ENCODE measurements around the gene YWHAG. TPM values are rescaled to one million over a fixed set of nuclear protein-coding genes. Genes with fewer than 3 reads are reported as not detected.
"Not testable (repeated sequence)": the region's sequence is repeated elsewhere in the genome, so short reads cannot be mapped to it uniquely, and the experiment has no call there.

The YWHAG gene
- total and polyA plus RNA-seq, 4 donors = 72.6 to 669 (median 501) TPM

DNA sequence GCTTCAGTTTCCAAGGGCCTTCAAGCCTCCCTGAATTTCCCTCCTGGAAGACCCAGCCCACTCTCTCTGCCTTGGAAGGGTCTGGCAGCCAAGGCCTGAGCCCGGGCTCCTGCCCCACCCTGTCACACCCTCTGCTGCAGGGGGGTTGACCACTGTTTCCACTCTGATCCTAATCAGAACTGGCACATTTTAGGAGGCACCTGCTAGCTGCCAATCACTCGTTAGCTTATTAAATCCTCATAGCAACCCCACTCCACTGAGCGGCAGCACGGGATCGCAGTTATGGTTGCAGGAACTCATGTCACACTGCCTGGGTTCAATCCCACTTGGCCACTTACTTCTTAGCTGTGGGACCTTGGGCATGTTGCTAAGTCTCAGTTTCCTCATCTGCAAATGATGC lies 43.4 kb downstream of the YWHAG start:
- 77% methylated on average over 5 of the region's 5 CpGs for WGBS (ENCODE audit: insufficient coverage)
- H3K36me3 ChIP-seq (ENCODE audit: control insufficient read depth, insufficient read depth, low read length) = peaks cover 5% of the 10 kb centered on the region
- no peak overlapping the region for H3K27ac ChIP-seq (ENCODE audit: low read depth, low read length)
- no peaks in the 10 kb centered on the region for H3K9me3 ChIP-seq (ENCODE audit: control insufficient read depth, insufficient read depth, low read length)
- DNase-seq (ENCODE audit: low read depth in 4 of 6, low spot score in 6 of 6) = no peak
- H3K27me3 ChIP-seq (ENCODE audit: control insufficient read depth, insufficient read depth, low read length) = no peaks in the 10 kb centered on the region
- H3K4me1 ChIP-seq (ENCODE audit: control insufficient read depth, insufficient read depth, low read length) = peaks cover 36% of the 10 kb centered on the region
- H3K4me3 ChIP-seq (ENCODE audit: low read depth, low read length) = no peak overlapping the region

- WGBS (ENCODE audit: insufficient coverage) = 80% methylated on average over 1 of the region's 6 CpGs
- H3K36me3 ChIP-seq (ENCODE audit: control insufficient read depth, insufficient read depth, low read length); DNase-seq (ENCODE audit: low read depth in 4 of 6, low spot score in 6 of 6); H3K27me3 ChIP-seq (ENCODE audit: control insufficient read depth, insufficient read depth, low read length); H3K27ac ChIP-seq (ENCODE audit: low read depth, low read length); H3K4me3 ChIP-seq (ENCODE audit: low read depth, low read length); H3K9me3 ChIP-seq (ENCODE audit: control insufficient read depth, insufficient read depth, low read length): not testable (repeated sequence)
- peaks cover 40% of the 10 kb centered on the region for H3K4me1 ChIP-seq (ENCODE audit: control insufficient read depth, insufficient read depth, low read length)
These were observed 44.1 kb downstream of the YWHAG start for GRCh38 chr7:76314740-76315139.

DNA sequence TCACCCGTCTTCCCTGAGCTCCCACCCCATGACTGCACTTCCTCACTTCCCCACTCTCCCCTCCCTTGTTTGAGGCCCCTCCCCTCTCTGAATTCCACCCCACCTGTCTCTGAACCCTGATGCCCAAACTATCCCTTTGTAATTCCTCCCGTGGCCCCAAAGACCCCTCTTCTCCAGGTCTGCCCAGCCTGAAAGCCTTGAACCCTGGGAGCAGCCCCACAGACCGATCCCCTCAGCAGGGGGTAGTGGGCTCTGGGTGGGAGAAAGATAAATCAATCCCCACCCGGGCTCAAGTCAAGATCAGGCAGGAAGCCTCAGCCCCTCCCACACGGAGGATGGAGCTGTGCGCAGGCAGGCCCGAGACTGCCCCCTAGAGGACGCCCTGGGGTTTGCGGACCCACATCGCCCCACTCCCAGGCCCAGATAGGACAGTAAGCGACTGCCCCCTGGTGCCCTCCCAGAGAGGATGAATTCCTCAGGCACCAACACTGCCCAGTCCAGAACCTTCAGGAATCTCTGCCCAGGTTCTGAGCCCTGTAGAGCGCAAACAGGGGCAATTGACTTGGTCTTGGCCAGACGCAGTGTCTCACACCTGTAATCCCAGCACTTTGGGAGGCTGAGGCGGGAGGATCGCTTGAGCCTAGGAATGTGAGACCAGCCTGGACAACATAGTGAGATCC lies 44.6 kb downstream of the YWHAG start:
- Histone ChIP-seq H3K4me1 (ENCODE audit: control insufficient read depth, insufficient read depth, low read length) (peaks cover 37% of the 10 kb centered on the region), H3K36me3 (ENCODE audit: control insufficient read depth, insufficient read depth, low read length) (no peaks in the 10 kb centered on the region), H3K4me3 (ENCODE audit: low read depth, low read length) (no peak overlapping the region), H3K27ac (ENCODE audit: low read depth, low read length) (no peak overlapping the region), H3K9me3 (ENCODE audit: control insufficient read depth, insufficient read depth, low read length) (no peaks in the 10 kb centered on the region), H3K27me3 (ENCODE audit: control insufficient read depth, insufficient read depth, low read length) (no peaks in the 10 kb centered on the region)
- WGBS (ENCODE audit: insufficient coverage) = 9% methylated on average over 10 of the region's 15 CpGs
- peak; percentile 35 to 94 (median 66) for DNase-seq (ENCODE audit: low read depth in 4 of 6, low spot score in 6 of 6)

GRCh38 chr7:76311838-76312237 lies 47.0 kb downstream of the YWHAG start:
- not testable (repeated sequence) for DNase-seq (ENCODE audit: low read depth in 4 of 6, low spot score in 6 of 6); H3K36me3 ChIP-seq (ENCODE audit: control insufficient read depth, insufficient read depth, low read length); H3K27me3 ChIP-seq (ENCODE audit: control insufficient read depth, insufficient read depth, low read length); H3K27ac ChIP-seq (ENCODE audit: low read depth, low read length); H3K9me3 ChIP-seq (ENCODE audit: control insufficient read depth, insufficient read depth, low read length); H3K4me3 ChIP-seq (ENCODE audit: low read depth, low read length)
- peaks cover 26% of the 10 kb centered on the region for H3K4me1 ChIP-seq (ENCODE audit: control insufficient read depth, insufficient read depth, low read length)
- 100% methylated on average over 5 of the region's 6 CpGs for WGBS (ENCODE audit: insufficient coverage)

DNA sequence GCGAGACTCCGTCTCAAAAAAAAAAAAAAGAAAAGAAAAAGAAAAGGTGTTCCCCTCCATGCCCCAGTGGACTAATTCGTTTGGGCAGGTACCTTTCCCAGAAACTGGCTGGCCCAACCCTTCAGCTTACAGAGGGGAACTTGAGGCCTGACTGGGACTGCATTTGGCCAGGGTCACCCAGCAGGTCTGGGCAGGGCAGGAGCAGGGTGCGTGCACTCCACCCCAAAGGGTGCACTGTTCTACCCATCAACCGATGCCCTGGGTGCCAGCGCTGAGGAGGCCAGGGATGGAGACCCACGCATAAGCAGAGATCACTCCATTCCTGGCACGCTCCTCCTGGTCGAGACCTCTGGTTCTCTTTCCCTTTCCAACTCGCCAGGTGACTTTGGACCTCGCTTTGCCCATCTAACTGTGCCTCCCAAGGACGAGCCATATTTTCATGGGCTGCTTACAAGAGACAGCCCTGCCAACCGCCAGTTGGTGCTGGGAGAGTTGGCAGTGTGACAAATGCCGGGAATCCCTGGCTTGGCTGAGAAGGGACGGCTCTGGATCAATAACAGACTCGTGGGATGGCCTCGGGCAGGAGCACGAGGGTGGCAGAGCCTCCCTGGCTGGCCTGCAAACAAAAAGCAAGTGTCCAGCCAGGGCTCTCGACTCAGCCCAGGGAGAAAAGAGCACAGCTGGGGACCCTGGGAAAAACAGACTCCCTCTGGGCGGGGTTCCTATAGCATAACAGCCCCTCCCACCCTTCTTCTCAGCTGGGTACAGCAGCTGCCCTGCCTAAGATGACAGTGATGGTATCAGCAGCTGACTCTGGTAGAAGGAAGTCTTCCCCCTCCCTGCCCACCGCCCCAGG lies 48.5 kb downstream of the YWHAG start:
- H3K27me3 ChIP-seq (ENCODE audit: control insufficient read depth, insufficient read depth, low read length) = no peaks in the 10 kb centered on the region
- H3K4me3 ChIP-seq (ENCODE audit: low read depth, low read length) = no peak overlapping the region
- H3K36me3 ChIP-seq (ENCODE audit: control insufficient read depth, insufficient read depth, low read length) = peaks cover 4% of the 10 kb centered on the region
- no peaks in the 10 kb centered on the region for H3K9me3 ChIP-seq (ENCODE audit: control insufficient read depth, insufficient read depth, low read length)
- peaks cover 30% of the 10 kb centered on the region for H3K4me1 ChIP-seq (ENCODE audit: control insufficient read depth, insufficient read depth, low read length)
- WGBS (ENCODE audit: insufficient coverage) = 35% methylated on average over 19 of the region's 21 CpGs
- H3K27ac ChIP-seq (ENCODE audit: low read depth, low read length) = peak overlapping the region; percentile 71
- DNase-seq (ENCODE audit: low read depth in 4 of 6, low spot score in 6 of 6) = peak in 5 of 6 donors; percentile 35 to 93 (median 55)

DNA sequence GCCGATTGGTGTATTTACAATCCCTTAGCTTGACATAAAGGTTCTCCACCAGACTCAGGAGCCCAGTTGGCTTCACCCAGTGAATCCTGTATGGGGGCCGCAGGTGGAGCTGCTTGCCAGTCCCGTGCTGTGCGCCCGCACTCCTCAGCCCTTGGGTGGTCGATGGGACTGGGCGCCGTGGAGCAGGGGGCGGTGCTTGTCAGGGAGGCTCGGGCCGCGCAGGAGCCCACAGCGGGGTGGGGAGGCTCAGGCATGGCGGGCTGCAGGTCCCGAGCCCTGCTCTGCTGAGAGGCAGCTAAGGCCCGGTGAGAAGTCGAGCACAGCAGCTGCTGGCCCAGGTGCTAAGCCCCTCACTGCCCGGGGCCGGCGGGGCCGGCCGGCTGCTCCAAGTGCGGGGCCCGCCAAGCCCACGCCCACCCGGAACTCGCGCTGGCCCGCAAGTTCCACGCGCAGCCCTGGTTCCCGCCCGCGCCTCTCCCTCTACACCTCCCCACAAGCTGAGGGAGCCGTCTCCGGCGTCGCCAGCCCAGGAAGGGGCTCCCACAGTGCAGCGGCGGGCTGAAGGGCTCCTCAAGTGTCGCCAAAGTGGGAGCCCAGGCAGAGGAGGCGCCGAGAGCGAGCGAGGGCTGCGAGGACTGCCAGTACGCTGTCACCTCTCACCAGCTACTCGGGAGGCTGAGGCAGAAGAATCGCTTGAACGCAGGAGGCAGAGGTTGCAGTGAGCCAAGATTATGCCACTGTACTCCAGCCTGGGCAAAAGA lies 49.3 kb downstream of the YWHAG start:
- 95% methylated on average over 40 of the region's 50 CpGs for WGBS (ENCODE audit: insufficient coverage)
- H3K9me3 ChIP-seq (ENCODE audit: control insufficient read depth, insufficient read depth, low read length); H3K4me3 ChIP-seq (ENCODE audit: low read depth, low read length); DNase-seq (ENCODE audit: low read depth in 4 of 6, low spot score in 6 of 6); H3K36me3 ChIP-seq (ENCODE audit: control insufficient read depth, insufficient read depth, low read length); H3K27me3 ChIP-seq (ENCODE audit: control insufficient read depth, insufficient read depth, low read length); H3K27ac ChIP-seq (ENCODE audit: low read depth, low read length): not testable (repeated sequence)
- peaks cover 37% of the 10 kb centered on the region for H3K4me1 ChIP-seq (ENCODE audit: control insufficient read depth, insufficient read depth, low read length)

- H3K27me3 ChIP-seq (ENCODE audit: control insufficient read depth, insufficient read depth, low read length); H3K4me3 ChIP-seq (ENCODE audit: low read depth, low read length); DNase-seq (ENCODE audit: low read depth in 4 of 6, low spot score in 6 of 6); H3K27ac ChIP-seq (ENCODE audit: low read depth, low read length); H3K9me3 ChIP-seq (ENCODE audit: control insufficient read depth, insufficient read depth, low read length): not testable (repeated sequence)
- WGBS (ENCODE audit: insufficient coverage) = 94% methylated on average over 9 of the region's 12 CpGs
- H3K36me3 ChIP-seq (ENCODE audit: control insufficient read depth, insufficient read depth, low read length) = peaks cover 15% of the 10 kb centered on the region
- peaks cover 37% of the 10 kb centered on the region for H3K4me1 ChIP-seq (ENCODE audit: control insufficient read depth, insufficient read depth, low read length)
These were observed 49.9 kb downstream of the YWHAG start for GRCh38 chr7:76308874-76309273.

DNA sequence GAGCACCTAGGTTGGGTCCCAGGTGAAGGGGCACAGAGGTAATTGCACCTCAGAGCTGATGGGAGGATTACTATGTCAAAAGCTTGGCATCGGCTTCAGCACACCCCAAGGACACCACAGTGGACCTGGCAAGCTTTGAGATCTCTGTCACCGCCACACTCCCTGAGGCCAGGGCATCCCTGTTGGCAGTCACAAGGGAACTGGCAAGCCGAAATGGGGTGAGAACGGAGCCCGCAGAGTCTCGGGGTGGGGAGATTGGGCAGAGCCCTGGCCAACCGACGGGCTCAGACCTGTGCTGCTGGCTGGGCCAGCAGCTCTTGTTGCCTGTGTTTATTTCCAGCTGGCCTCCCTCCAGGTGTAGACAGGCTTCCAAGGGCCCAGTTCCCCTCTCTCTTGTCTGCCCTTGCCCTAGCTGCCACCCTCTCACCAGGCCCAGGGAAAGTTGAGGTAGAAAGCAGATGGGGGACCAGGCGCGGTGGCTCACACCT lies 53.9 kb downstream of the YWHAG start:
- no peak overlapping the region for H3K4me3 ChIP-seq (ENCODE audit: low read depth, low read length)
- H3K27ac ChIP-seq (ENCODE audit: low read depth, low read length) = peak overlapping the region; percentile 52
- peak in 1 of 6 donors; percentile 81 for DNase-seq (ENCODE audit: low read depth in 4 of 6, low spot score in 6 of 6)

More for the DNA sequence above, 53.9 kb downstream of the YWHAG start:
- Histone ChIP-seq H3K36me3 (ENCODE audit: control insufficient read depth, insufficient read depth, low read length) (peaks cover 16% of the 10 kb centered on the region), H3K27me3 (ENCODE audit: control insufficient read depth, insufficient read depth, low read length) (no peaks in the 10 kb centered on the region), H3K9me3 (ENCODE audit: control insufficient read depth, insufficient read depth, low read length) (no peaks in the 10 kb centered on the region), H3K4me1 (ENCODE audit: control insufficient read depth, insufficient read depth, low read length) (peaks cover 46% of the 10 kb centered on the region)
- WGBS (ENCODE audit: insufficient coverage) = 61% methylated on average over 8 of the region's 10 CpGs

Measured in spinal cord (tissue), 10 donors.